SK-N-SH (cell line): ENCODE results near the gene PLTP.

Experiments used
- CHD2 ChIP-seq: fragments of 150-350 bp; IDR thresholded peaks from 2 replicates; pipeline ENCODE4 v1.6.1; 2018; ENCODE audit warnings: low read length; ENCODE audit not compliant: partially characterized antibody
- EP300 ChIP-seq, 2 experiments: IDR thresholded peaks; 2 replicates each; pipeline versions ENCODE4 v1.4.0 to v1.6.1; 2012; ENCODE audit warnings: borderline replicate concordance in 1 of 2, low read depth in 1 of 2, low read length in 1 of 2
- EZH2phosphoT487 ChIP-seq: fragments of 200-600 bp; sonication (generic); IDR thresholded peaks from 2 replicates; pipeline ENCODE4 v1.6.1; 2017; ENCODE audit warnings: low read depth, mixed run types, mild to moderate bottlenecking, antibody characterized with exemption, moderate library complexity, borderline replicate concordance
- FOSL2 ChIP-seq: IDR thresholded peaks from 2 replicates; pipeline ENCODE4 v1.4.0; 2012; ENCODE audit warnings: low read depth, mild to moderate bottlenecking, moderate library complexity, borderline replicate concordance
- GATA2 ChIP-seq: sonication (generic); formaldehyde crosslinking; IDR thresholded peaks from 2 replicates; pipeline ENCODE4 v1.5.0; 2020; ENCODE audit warnings: mild to moderate bottlenecking, missing genetic modification reagents
- JUND ChIP-seq: IDR thresholded peaks from 2 replicates; pipeline ENCODE4 v1.4.0; 2012
- MXI1 ChIP-seq: IDR thresholded peaks from 2 replicates; pipeline ENCODE4 v1.6.1; 2012; ENCODE audit warnings: mild to moderate bottlenecking, low read depth, low read length, improper control_type of control experiment
- NRF1 ChIP-seq: IDR thresholded peaks from 2 replicates; pipeline ENCODE4 v1.6.1; 2012; ENCODE audit warnings: low read depth, mild to moderate bottlenecking, low read length
- POLR2AphosphoS5 ChIP-seq: IDR thresholded peaks from 2 replicates; pipeline ENCODE4 v1.6.1; 2012; ENCODE audit warnings: low read depth, low read length
- RAD21 ChIP-seq: IDR thresholded peaks from 2 replicates; pipeline ENCODE4 v1.6.1; 2012; ENCODE audit warnings: mild to moderate bottlenecking, low read length
- TCF12 ChIP-seq: IDR thresholded peaks from 2 replicates; pipeline ENCODE4 v1.4.0; 2012
- TF ChIP-seq, protein P1 (sequence below): fragments of 200-600 bp; sonication (generic); IDR thresholded peaks from 2 replicates; pipeline ENCODE4 v1.6.1; 2017; ENCODE audit warnings: antibody characterized with exemption, mild to moderate bottlenecking, moderate library complexity
- TF ChIP-seq, protein P2 (sequence below): IDR thresholded peaks from 2 replicates; pipeline ENCODE4; 2012
- TF ChIP-seq, protein P3 (sequence below): IDR thresholded peaks from 2 replicates; pipeline ENCODE4 v1.4.0; 2012; ENCODE audit warnings: low read depth, borderline replicate concordance

DNA sequence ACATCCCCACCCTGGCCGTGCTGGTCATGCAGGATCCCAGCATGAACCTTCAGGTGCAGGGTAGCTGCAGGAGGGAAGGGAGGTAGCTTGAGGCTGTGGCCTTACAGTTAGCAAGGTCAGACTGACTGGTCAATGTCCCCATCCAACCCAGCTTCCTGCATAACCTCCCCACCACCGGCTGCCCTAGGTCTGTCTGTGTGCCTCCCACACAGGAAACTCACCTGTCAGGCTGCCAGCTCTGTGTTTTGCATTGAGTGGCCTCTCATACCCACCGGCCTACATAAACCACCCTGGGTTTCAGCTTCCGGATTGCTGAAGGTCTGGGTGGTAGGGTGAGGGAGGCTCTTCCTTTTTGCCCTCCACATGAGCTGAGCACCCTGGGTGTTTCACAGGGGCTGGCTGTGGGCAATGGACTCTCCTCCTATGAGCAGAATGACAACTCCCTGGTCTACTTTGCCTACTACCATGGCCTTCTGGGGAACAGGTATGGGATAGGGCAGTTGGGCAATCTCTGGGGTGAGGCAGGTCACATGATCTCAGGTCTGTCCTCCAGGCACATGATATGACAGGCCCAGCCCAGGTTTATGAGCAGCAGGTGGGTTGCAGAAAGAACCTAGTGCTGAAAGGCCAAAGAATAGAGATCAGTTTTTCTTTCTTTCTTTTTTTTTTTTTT lies 19.0 kb downstream of the PLTP start:
- TF ChIP-seq, protein P1, sequence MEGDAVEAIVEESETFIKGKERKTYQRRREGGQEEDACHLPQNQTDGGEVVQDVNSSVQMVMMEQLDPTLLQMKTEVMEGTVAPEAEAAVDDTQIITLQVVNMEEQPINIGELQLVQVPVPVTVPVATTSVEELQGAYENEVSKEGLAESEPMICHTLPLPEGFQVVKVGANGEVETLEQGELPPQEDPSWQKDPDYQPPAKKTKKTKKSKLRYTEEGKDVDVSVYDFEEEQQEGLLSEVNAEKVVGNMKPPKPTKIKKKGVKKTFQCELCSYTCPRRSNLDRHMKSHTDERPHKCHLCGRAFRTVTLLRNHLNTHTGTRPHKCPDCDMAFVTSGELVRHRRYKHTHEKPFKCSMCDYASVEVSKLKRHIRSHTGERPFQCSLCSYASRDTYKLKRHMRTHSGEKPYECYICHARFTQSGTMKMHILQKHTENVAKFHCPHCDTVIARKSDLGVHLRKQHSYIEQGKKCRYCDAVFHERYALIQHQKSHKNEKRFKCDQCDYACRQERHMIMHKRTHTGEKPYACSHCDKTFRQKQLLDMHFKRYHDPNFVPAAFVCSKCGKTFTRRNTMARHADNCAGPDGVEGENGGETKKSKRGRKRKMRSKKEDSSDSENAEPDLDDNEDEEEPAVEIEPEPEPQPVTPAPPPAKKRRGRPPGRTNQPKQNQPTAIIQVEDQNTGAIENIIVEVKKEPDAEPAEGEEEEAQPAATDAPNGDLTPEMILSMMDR = no peak
- TF ChIP-seq EZH2phosphoT487 (no peak), GATA2 (no peak), TCF12 (no peak), MXI1 (no peak), FOSL2 (no peak), EP300 (IDR thresholded peaks at IDR 0.05; ENCODE audit: borderline replicate concordance in 1 of 2, low read depth in 1 of 2, low read length in 1 of 2) (no peak), CHD2 (no peak), POLR2AphosphoS5 (no peak), JUND (no peak), RAD21 (no peak), NRF1 (no peak)
- TF ChIP-seq, protein P2, sequence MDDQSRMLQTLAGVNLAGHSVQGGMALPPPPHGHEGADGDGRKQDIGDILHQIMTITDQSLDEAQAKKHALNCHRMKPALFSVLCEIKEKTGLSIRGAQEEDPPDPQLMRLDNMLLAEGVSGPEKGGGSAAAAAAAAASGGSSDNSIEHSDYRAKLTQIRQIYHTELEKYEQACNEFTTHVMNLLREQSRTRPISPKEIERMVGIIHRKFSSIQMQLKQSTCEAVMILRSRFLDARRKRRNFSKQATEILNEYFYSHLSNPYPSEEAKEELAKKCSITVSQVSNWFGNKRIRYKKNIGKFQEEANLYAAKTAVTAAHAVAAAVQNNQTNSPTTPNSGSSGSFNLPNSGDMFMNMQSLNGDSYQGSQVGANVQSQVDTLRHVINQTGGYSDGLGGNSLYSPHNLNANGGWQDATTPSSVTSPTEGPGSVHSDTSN = no peak
- TF ChIP-seq, protein P3, sequence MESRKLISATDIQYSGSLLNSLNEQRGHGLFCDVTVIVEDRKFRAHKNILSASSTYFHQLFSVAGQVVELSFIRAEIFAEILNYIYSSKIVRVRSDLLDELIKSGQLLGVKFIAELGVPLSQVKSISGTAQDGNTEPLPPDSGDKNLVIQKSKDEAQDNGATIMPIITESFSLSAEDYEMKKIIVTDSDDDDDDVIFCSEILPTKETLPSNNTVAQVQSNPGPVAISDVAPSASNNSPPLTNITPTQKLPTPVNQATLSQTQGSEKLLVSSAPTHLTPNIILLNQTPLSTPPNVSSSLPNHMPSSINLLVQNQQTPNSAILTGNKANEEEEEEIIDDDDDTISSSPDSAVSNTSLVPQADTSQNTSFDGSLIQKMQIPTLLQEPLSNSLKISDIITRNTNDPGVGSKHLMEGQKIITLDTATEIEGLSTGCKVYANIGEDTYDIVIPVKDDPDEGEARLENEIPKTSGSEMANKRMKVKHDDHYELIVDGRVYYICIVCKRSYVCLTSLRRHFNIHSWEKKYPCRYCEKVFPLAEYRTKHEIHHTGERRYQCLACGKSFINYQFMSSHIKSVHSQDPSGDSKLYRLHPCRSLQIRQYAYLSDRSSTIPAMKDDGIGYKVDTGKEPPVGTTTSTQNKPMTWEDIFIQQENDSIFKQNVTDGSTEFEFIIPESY = no peak
